Neural progenitor cell (in vitro differentiated cells): ENCODE measurements around the gene DPP3.

Experiments
- CTCF ChIP-seq: fragments of 200-600 bp; sonication (generic); IDR thresholded peaks from 2 replicates; pipeline ENCODE4 v1.5.1; 2017; ENCODE audit warnings: antibody characterized with exemption, mild to moderate bottlenecking
- EZH2phosphoT487 ChIP-seq: fragments of 200-600 bp; sonication (generic); IDR thresholded peaks from 2 replicates; pipeline ENCODE4 v1.6.1; 2017; ENCODE audit warnings: antibody characterized with exemption

GRCh38 chr11:66488957-66489356 is 8.7 kb downstream of the DPP3 start:
- TF ChIP-seq EZH2phosphoT487 (no peak), CTCF (no peak)
